Measurements from ENCODE around the gene MAP4.

The MAP4 gene

GRCh38 chr3:48030188-48030587 is 14.0 kb upstream of the MAP4 start:
- Histone ChIP-seq H3K27ac (ENCODE audit: extremely low read depth, low read depth, low read length) (no peak overlapping the region), H3K4me3 (ENCODE audit: low read depth, low read length) (no peak overlapping the region), H3K9me3 (ENCODE audit: control insufficient read depth, insufficient read depth, low read depth, low read length) (no peaks in the 10 kb centered on the region), H3K36me3 (ENCODE audit: control insufficient read depth in 2 of 2, insufficient read depth in 1 of 2, low read length in 2 of 2) (no peaks in the 10 kb centered on the region), H3K4me1 (ENCODE audit: control insufficient read depth, insufficient read depth, low read length) (peaks cover 8% of the 10 kb centered on the region; the same call in 1 of the 2 replicates)
- TF ChIP-seq HOXC10 (CRISPR knock-in tag; IDR thresholded peaks at IDR 0.05), result no peak
- TF ChIP-seq ZSCAN18 (tag by site-specific recombination; IDR thresholded peaks at IDR 0.05), result no peak
- TF ChIP-seq ZNF48 (tag by site-specific recombination; IDR thresholded peaks at IDR 0.05), result no peak
- no peak for TF ChIP-seq BCL6B (tag by site-specific recombination; IDR thresholded peaks at IDR 0.05)
- TF ChIP-seq FEZF1 (tag by site-specific recombination; IDR thresholded peaks at IDR 0.05), result no peak
- no peak for TF ChIP-seq AEBP2 (tag by site-specific recombination; IDR thresholded peaks at IDR 0.05; ENCODE audit: borderline replicate concordance)
- TF ChIP-seq ZNF221 (tag by site-specific recombination; IDR thresholded peaks at IDR 0.05; ENCODE audit: borderline replicate concordance), result no peak
- TF ChIP-seq ZNF202 (tag by site-specific recombination; IDR thresholded peaks at IDR 0.05; ENCODE audit: borderline replicate concordance), result no peak
- no peak for TF ChIP-seq PRDM1 (tag by site-specific recombination; IDR thresholded peaks at IDR 0.05)
- no peak for TF ChIP-seq ZNF473 (tag by site-specific recombination; IDR thresholded peaks at IDR 0.05)
- no peak for TF ChIP-seq ZNF521 (tag by site-specific recombination; IDR thresholded peaks at IDR 0.05)
- no peak for TF ChIP-seq ZNF449 (tag by site-specific recombination; IDR thresholded peaks at IDR 0.05)
- TF ChIP-seq REPIN1 (tag by site-specific recombination; IDR thresholded peaks at IDR 0.05; ENCODE audit: low read depth), result no peak
- TF ChIP-seq CTCF (tag by site-specific recombination; IDR thresholded peaks at IDR 0.05), result no peak
- no peak for TF ChIP-seq BCL11B (tag by site-specific recombination; IDR thresholded peaks at IDR 0.05; ENCODE audit: low read depth)
- TF ChIP-seq ZFP37 (tag by site-specific recombination; IDR thresholded peaks at IDR 0.05), result no peak
- TF ChIP-seq ZNF704 (tag by site-specific recombination; IDR thresholded peaks at IDR 0.05), result no peak
- TF ChIP-seq ZBTB7A (tag by site-specific recombination; IDR thresholded peaks at IDR 0.05; ENCODE audit: low read depth), result no peak
- no peak for TF ChIP-seq ZNF148 (tag by site-specific recombination; IDR thresholded peaks at IDR 0.05; ENCODE audit: borderline replicate concordance)
- TF ChIP-seq HOXD13 (CRISPR knock-in tag; IDR thresholded peaks at IDR 0.05; ENCODE audit: borderline replicate concordance), result no peak
- POLR2A ChIA-PET, result no interaction called here
- CTCF ChIA-PET, result interaction anchor here (0.6 kb wide), 1 partner anchor 39 kb away, joined by 3 read pairs; no protein-coding TSS in a partner anchor

Data from HEK293 (cell line).